ENCODE results near the gene KCTD17.
A peak's percentile ranks its signal among the peaks of the same experiment; 100 is the strongest.
"Not testable (repeated sequence)": the region's sequence is repeated elsewhere in the genome, so short reads cannot be mapped to it uniquely, and the experiment has no call there.

Gene KCTD17

GRCh38 chr22:37060801-37061610 is 9.5 kb downstream of the KCTD17 start:
- no peak for DNase-seq (ENCODE audit: low spot score)

GRCh38 chr22:37061611-37062375 is 10.3 kb downstream of the KCTD17 start:
- no peak for DNase-seq (ENCODE audit: low spot score)

- DNase-seq (ENCODE audit: low spot score): no peak
Measured at GRCh38 chr22:37062376-37062675, 10.8 kb downstream of the KCTD17 start.

- DNase-seq (ENCODE audit: low spot score): no peak
Measured at GRCh38 chr22:37062702-37063381, 11.3 kb downstream of the KCTD17 start.

- DNase-seq (ENCODE audit: low spot score): no peak
Measured at GRCh38 chr22:37063431-37064420, 12.2 kb downstream of the KCTD17 start.

GRCh38 chr22:37064553-37064952 is 13.0 kb downstream of the KCTD17 start:
- DNase-seq (ENCODE audit: low spot score): no peak

- DNase-seq (ENCODE audit: low spot score): no peak
Measured at GRCh38 chr22:37065180-37065579, 13.6 kb downstream of the KCTD17 start.

GRCh38 chr22:37065961-37066360 is 14.4 kb downstream of the KCTD17 start:
- no peak for DNase-seq (ENCODE audit: low spot score)

- no peak for DNase-seq (ENCODE audit: low spot score)
Measured at GRCh38 chr22:37067428-37067827, 15.9 kb downstream of the KCTD17 start.

GRCh38 chr22:37068859-37069258 is 17.3 kb downstream of the KCTD17 start:
- DNase-seq (ENCODE audit: low spot score): no peak

GRCh38 chr22:37069319-37069718 is 17.8 kb downstream of the KCTD17 start:
- DNase-seq (ENCODE audit: low spot score): no peak

- DNase-seq (ENCODE audit: low spot score): no peak
Measured at GRCh38 chr22:37069719-37070118, 18.2 kb downstream of the KCTD17 start.

- no peak for DNase-seq (ENCODE audit: low spot score)
Measured at GRCh38 chr22:37070334-37070733, 18.8 kb downstream of the KCTD17 start.

- no peak for DNase-seq (ENCODE audit: low spot score)
Measured at GRCh38 chr22:37070744-37071143, 19.2 kb downstream of the KCTD17 start.

GRCh38 chr22:37071850-37072592 is 20.5 kb downstream of the KCTD17 start:
- not testable (repeated sequence) for DNase-seq (ENCODE audit: low spot score)

- DNase-seq (ENCODE audit: low spot score): no peak
Measured at GRCh38 chr22:37072673-37073072, 21.1 kb downstream of the KCTD17 start.

GRCh38 chr22:37074537-37074936 is 23.0 kb downstream of the KCTD17 start:
- no peak for DNase-seq (ENCODE audit: low spot score)

- DNase-seq (ENCODE audit: low spot score): no peak
Measured at GRCh38 chr22:37075046-37075445, 23.5 kb downstream of the KCTD17 start.

GRCh38 chr22:37075822-37076433 is 24.4 kb downstream of the KCTD17 start:
- DNase-seq (ENCODE audit: low spot score): no peak

GRCh38 chr22:37077802-37078448 is 26.4 kb downstream of the KCTD17 start:
- DNase-seq (ENCODE audit: low spot score): peak; percentile 82
